OCI-LY3 (cell line): Measurements from ENCODE around the gene ANKRD45.
"Not testable (repeated sequence)": the region's sequence is repeated elsewhere in the genome, so short reads cannot be mapped to it uniquely, and the experiment has no call there.

ENCODE experiments used
- H2AFZ ChIP-seq: fragments of 200-600, 300-600 bp; shearing (Covaris generic); 2 replicates; pipeline ENCODE4 v1.6.0; 2014; ENCODE audit warnings: antibody characterized with exemption, low read depth, low read length
- H3K27ac ChIP-seq: fragments of 200-600, 300-600 bp; sonication (generic); 2 replicates; pipeline ENCODE4 v1.5.1; 2014; ENCODE audit warnings: mild to moderate bottlenecking, low read length, moderate library complexity, mixed read lengths
- H3K27me3 ChIP-seq: fragments of 200-600, 300-600 bp; sonication (generic); 2 replicates; pipeline ENCODE4 v1.6.1; 2014; ENCODE audit warnings: low read depth, low read length, mixed read lengths
- H3K36me3 ChIP-seq: fragments of 200-600, 300-600 bp; sonication (generic); replicated peaks from 2 replicates; pipeline ENCODE3; 2014; ENCODE audit warnings: low read depth, low read length, mixed read lengths
- H3K4me1 ChIP-seq: fragments of 300-600, 200-600 bp; sonication (generic); 2 replicates; pipeline ENCODE4 v1.6.1; 2014; ENCODE audit warnings: low read length, mixed read lengths
- H3K4me2 ChIP-seq: fragments of 200-600, 300-600 bp; sonication (generic); 2 replicates; pipeline ENCODE4 v1.6.1; 2014; ENCODE audit warnings: low read length, mixed read lengths
- H3K4me3 ChIP-seq: fragments of 300-600, 200-600 bp; sonication (generic); 2 replicates; pipeline ENCODE4 v1.5.1; 2014; ENCODE audit warnings: antibody characterized with exemption, mild to moderate bottlenecking, low read length, moderate library complexity
- H3K79me2 ChIP-seq: fragments of 300-600, 200-600 bp; shearing (Covaris generic); 2 replicates; pipeline ENCODE4 v1.6.1; 2014; ENCODE audit warnings: mild to moderate bottlenecking, low read length, mixed read lengths
- H3K9ac ChIP-seq: fragments of 300-600, 200-600 bp; shearing (Covaris generic); 2 replicates; pipeline ENCODE4 v1.6.0; 2014; ENCODE audit warnings: mild to moderate bottlenecking, low read length, moderate library complexity
- H3K9me3 ChIP-seq: fragments of 200-600, 300-600 bp; shearing (Covaris generic); 2 replicates; pipeline ENCODE4 v1.6.1; 2014; ENCODE audit warnings: low read length, mixed read lengths; ENCODE audit not compliant: insufficient read depth
- H4K20me1 ChIP-seq: fragments of 200-600, 300-600 bp; sonication (generic); 2 replicates; pipeline ENCODE4 v1.6.1; 2016; ENCODE audit warnings: low read length, mixed read lengths; ENCODE audit not compliant: insufficient read depth
- EZH2phosphoT487 ChIP-seq: fragments of 200-600 bp; shearing (Covaris generic); IDR thresholded peaks from 2 replicates; pipeline ENCODE4 v1.6.1; 2018; ENCODE audit warnings: antibody characterized with exemption, mixed run types, low read depth
- TF ChIP-seq, protein P1 (sequence below): fragments of 200-600, 300-600 bp; sonication (generic); IDR thresholded peaks from 2 replicates; pipeline ENCODE4 v1.5.1; 2014; ENCODE audit warnings: antibody characterized with exemption, low read length, low read depth

The ANKRD45 gene

GRCh38 chr1:173693238-173693637 is 23.6 kb upstream of the ANKRD45 start:
- TF ChIP-seq, protein P1, sequence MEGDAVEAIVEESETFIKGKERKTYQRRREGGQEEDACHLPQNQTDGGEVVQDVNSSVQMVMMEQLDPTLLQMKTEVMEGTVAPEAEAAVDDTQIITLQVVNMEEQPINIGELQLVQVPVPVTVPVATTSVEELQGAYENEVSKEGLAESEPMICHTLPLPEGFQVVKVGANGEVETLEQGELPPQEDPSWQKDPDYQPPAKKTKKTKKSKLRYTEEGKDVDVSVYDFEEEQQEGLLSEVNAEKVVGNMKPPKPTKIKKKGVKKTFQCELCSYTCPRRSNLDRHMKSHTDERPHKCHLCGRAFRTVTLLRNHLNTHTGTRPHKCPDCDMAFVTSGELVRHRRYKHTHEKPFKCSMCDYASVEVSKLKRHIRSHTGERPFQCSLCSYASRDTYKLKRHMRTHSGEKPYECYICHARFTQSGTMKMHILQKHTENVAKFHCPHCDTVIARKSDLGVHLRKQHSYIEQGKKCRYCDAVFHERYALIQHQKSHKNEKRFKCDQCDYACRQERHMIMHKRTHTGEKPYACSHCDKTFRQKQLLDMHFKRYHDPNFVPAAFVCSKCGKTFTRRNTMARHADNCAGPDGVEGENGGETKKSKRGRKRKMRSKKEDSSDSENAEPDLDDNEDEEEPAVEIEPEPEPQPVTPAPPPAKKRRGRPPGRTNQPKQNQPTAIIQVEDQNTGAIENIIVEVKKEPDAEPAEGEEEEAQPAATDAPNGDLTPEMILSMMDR, result no peak
- no peak for TF ChIP-seq EZH2phosphoT487
- Histone ChIP-seq H3K9me3 (no peaks in the 10 kb centered on the region), H3K36me3 (no peaks in the 10 kb centered on the region), H3K27me3 (no peaks in the 10 kb centered on the region), H3K27ac (no peak overlapping the region), H3K9ac (no peak overlapping the region), H3K4me3 (no peak overlapping the region), H4K20me1 (no peaks in the 10 kb centered on the region), H3K79me2 (no peaks in the 10 kb centered on the region), H3K4me2 (no peak overlapping the region), H3K4me1 (peaks cover 19% of the 10 kb centered on the region; the same call in 1 of the 2 replicates), H2AFZ (no peak overlapping the region)

DNA sequence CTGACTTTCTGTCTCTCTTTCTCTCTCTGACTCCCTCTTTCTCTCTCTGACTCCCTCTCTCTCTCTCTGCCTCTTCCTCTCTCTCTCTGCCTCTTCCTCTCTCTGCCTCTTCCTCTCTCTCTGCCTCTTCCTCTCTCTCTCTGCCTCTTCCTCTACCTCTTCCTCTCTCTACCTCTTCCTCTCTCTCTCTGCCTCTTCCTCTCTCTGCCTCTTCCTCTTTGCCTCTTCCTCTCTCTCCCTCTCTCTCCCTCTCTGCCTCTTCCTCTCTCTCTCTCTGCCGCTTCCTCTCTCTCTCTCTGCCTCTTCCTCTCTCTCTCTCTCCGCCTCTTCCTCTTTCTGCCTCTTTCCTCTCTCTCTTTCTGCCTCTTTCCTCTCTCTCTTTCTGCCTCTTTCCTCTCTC is 18.6 kb upstream of the ANKRD45 start:
- Histone ChIP-seq H3K27me3 (no peaks in the 10 kb centered on the region), H3K79me2 (no peaks in the 10 kb centered on the region), H3K4me1 (peaks cover 31% of the 10 kb centered on the region), H3K9ac (no peak overlapping the region), H3K36me3 (no peaks in the 10 kb centered on the region), H3K4me2 (peak overlapping the region; percentile 43; the same call in 1 of the 2 replicates), H3K9me3 (no peaks in the 10 kb centered on the region), H2AFZ (peak overlapping the region; percentile 43; the same call in 1 of the 2 replicates), H4K20me1 (no peaks in the 10 kb centered on the region), H3K27ac (no peak overlapping the region), H3K4me3 (no peak overlapping the region)
- TF ChIP-seq, protein P1, result no peak
- TF ChIP-seq EZH2phosphoT487, result no peak

DNA sequence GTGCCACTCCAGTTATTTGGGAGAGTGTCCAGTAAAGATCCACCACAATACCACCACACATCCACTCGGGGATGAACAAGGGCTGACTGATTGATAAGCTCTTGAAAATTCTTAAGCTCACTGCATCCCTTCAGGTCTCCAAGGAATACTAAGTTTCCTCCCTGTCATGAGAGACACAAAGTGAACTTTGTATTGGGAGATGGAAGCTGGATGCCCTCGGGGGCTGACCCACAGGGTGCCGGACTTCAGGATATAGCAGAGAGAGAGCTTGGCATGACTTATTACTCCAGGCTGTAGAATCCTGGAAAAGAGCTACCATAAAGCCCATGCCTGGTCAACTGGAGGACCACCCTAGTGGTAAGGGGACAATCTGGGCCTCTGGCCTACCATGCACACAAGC is 15.5 kb upstream of the ANKRD45 start:
- not testable (repeated sequence) for H3K36me3 ChIP-seq, H3K9me3 ChIP-seq, H2AFZ ChIP-seq, H3K79me2 ChIP-seq, H3K27me3 ChIP-seq, H3K4me3 ChIP-seq, H4K20me1 ChIP-seq, H3K4me2 ChIP-seq, H3K9ac ChIP-seq, H3K27ac ChIP-seq
- H3K4me1 ChIP-seq, result peaks cover 22% of the 10 kb centered on the region

DNA sequence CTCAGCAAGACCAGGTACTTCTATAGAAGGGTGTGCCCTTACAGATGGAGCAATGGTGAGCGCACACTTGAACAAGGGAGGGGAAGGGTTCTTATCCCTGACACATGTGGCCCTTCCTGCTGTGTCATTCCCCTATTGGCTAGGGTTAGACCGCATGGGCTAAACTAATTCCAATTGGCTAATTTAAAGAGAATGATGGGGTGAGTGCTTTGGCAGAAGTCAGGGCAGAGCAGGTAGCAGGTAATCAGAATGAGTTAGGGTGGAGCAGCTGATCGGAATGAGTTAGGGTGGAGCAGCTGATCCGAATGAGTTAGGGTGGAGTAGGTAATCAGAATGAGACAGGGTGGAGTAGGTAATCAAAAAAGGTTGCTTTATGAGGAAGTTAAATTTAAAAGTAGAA is 14.2 kb upstream of the ANKRD45 start:
- H3K36me3 ChIP-seq, H4K20me1 ChIP-seq, H3K27ac ChIP-seq, H3K4me2 ChIP-seq, H3K9me3 ChIP-seq, H2AFZ ChIP-seq, H3K9ac ChIP-seq, H3K27me3 ChIP-seq, H3K4me3 ChIP-seq, H3K79me2 ChIP-seq: not testable (repeated sequence)
- peaks cover 19% of the 10 kb centered on the region for H3K4me1 ChIP-seq

GRCh38 chr1:173682184-173682583 is 12.5 kb upstream of the ANKRD45 start:
- Histone ChIP-seq H2AFZ (no peak overlapping the region), H3K4me2 (no peak overlapping the region)

GRCh38 chr1:173680152-173680551 is 10.5 kb upstream of the ANKRD45 start:
- not testable (repeated sequence) for H3K79me2 ChIP-seq

More at GRCh38 chr1:173682184-173682583, 12.5 kb upstream of the ANKRD45 start:
- Histone ChIP-seq H3K27me3 (no peaks in the 10 kb centered on the region), H3K9me3 (no peaks in the 10 kb centered on the region), H3K36me3 (no peaks in the 10 kb centered on the region), H3K79me2 (no peaks in the 10 kb centered on the region), H3K9ac (no peak overlapping the region), H4K20me1 (no peaks in the 10 kb centered on the region), H3K4me1 (peaks cover 9% of the 10 kb centered on the region), H3K27ac (no peak overlapping the region), H3K4me3 (no peak overlapping the region)
- TF ChIP-seq EZH2phosphoT487, result no peak

DNA sequence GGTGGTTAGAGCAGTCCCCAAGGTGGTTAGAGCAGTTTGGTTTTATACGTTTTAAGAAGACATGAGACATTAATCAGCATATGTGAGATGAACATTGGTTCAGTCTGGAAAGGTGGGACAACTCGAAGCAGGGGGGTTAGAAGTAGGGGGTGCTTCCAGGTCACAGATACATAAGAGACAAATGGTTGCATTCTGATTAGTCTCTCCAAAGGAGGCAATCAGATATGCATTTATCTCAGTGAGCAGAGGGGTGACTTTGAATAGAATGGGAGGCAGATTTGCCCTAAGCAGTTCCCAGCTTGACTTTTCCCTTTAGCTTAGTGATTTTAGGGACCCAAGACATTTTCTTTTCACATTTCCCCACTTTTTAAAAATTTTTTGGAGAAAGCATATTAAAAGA is 4.8 kb upstream of the ANKRD45 start:
- not testable (repeated sequence) for H3K4me3 ChIP-seq, H3K27ac ChIP-seq, H3K4me1 ChIP-seq, H3K79me2 ChIP-seq, H3K27me3 ChIP-seq, H3K4me2 ChIP-seq, H3K9ac ChIP-seq, H3K36me3 ChIP-seq, H3K9me3 ChIP-seq, H2AFZ ChIP-seq, H4K20me1 ChIP-seq

More at GRCh38 chr1:173680152-173680551, 10.5 kb upstream of the ANKRD45 start:
- not testable (repeated sequence) for H3K4me1 ChIP-seq, H3K9me3 ChIP-seq, H2AFZ ChIP-seq, H3K9ac ChIP-seq, H3K4me3 ChIP-seq, H3K4me2 ChIP-seq, H3K27me3 ChIP-seq, H3K36me3 ChIP-seq, H3K27ac ChIP-seq, H4K20me1 ChIP-seq
